ENCODE data around the gene ZNF521.

DNA sequence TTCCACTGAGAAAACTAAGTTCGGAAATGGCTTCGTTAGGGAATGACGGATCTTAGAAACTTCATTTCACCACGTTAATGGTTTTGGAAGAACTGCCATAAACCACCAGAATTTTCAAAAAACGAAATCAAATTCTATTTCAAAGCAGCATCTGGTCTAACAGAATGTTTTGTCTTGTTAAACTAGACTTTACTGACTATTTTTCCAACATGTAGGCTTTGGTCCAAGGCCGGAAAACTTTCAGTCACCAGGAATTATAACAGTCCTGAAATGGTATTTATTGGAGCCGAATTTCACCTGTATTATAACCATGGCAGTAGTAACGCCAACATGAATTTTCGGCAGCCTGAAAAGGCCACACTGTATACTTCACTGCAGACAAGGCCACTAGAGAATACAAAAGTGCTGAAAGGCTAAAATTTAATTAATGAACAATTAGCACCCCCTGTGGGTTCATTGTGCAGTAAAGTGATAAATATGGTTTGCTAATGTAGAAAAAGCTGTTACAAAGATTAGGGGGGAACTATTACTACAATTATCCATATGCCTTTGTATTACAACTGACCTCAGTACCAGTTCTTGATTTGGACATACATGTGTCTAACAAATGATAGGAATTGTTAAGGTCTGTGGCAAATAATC lies 116.4 kb downstream of the ZNF521 start:
- TF ChIP-seq, protein P1, sequence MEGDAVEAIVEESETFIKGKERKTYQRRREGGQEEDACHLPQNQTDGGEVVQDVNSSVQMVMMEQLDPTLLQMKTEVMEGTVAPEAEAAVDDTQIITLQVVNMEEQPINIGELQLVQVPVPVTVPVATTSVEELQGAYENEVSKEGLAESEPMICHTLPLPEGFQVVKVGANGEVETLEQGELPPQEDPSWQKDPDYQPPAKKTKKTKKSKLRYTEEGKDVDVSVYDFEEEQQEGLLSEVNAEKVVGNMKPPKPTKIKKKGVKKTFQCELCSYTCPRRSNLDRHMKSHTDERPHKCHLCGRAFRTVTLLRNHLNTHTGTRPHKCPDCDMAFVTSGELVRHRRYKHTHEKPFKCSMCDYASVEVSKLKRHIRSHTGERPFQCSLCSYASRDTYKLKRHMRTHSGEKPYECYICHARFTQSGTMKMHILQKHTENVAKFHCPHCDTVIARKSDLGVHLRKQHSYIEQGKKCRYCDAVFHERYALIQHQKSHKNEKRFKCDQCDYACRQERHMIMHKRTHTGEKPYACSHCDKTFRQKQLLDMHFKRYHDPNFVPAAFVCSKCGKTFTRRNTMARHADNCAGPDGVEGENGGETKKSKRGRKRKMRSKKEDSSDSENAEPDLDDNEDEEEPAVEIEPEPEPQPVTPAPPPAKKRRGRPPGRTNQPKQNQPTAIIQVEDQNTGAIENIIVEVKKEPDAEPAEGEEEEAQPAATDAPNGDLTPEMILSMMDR (IDR thresholded peaks at IDR 0.05; ENCODE audit: low read depth, low read length): no peak
- no peak for TF ChIP-seq POLR2A (IDR thresholded peaks at IDR 0.05; ENCODE audit: extremely low read depth, insufficient read length)
- TF ChIP-seq, protein P2, sequence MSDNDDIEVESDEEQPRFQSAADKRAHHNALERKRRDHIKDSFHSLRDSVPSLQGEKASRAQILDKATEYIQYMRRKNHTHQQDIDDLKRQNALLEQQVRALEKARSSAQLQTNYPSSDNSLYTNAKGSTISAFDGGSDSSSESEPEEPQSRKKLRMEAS (IDR thresholded peaks at IDR 0.05; ENCODE audit: low read depth, low read length): no peak
